Thyroid gland (tissue), 4 donors: ENCODE data around the gene P4HA2.

ENCODE experiments used
- POLR2A ChIP-seq, 2 donors: fragments of 450-650 bp; IDR thresholded peaks; one replicate each; pipeline ENCODE4 v1.6.1; 2017; ENCODE audit warnings: antibody characterized with exemption in 2 of 2, mild to moderate bottlenecking in 2 of 2, moderate library complexity in 1 of 2
- TF ChIP-seq, protein P1 (sequence below), 6 experiments: fragments of 200-600 bp in 3 of 6; fragments of 450-650 bp in 3 of 6; sonication (generic) in 3 of 6; IDR thresholded peaks; one replicate each; pipeline ENCODE4 v1.5.1; 2016 to 2019; ENCODE audit warnings: antibody characterized with exemption in 6 of 6, mild to moderate bottlenecking in 2 of 6, inconsistent platforms in 1 of 6, moderate library complexity in 1 of 6

DNA sequence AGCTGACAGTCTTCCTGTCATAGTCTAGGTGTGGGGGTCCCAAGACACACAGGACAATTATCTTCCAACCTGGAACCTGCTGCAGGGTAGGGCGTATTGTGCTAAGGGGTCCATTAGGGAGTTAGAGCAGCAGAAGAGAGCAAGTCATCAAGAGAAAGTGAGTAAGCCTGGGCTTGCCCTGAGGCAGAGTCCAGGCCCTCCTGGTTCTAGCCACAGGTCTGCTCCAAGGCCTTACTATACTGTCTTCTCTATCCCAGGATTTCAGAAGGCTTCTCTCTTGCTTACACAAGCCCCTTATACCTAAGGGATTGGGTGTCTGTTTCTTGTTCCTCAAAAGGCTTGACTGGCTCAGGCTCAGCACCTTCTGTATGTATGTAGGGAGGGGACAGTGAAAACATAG is 7.7 kb downstream of the P4HA2 start:
- TF ChIP-seq, protein P1, sequence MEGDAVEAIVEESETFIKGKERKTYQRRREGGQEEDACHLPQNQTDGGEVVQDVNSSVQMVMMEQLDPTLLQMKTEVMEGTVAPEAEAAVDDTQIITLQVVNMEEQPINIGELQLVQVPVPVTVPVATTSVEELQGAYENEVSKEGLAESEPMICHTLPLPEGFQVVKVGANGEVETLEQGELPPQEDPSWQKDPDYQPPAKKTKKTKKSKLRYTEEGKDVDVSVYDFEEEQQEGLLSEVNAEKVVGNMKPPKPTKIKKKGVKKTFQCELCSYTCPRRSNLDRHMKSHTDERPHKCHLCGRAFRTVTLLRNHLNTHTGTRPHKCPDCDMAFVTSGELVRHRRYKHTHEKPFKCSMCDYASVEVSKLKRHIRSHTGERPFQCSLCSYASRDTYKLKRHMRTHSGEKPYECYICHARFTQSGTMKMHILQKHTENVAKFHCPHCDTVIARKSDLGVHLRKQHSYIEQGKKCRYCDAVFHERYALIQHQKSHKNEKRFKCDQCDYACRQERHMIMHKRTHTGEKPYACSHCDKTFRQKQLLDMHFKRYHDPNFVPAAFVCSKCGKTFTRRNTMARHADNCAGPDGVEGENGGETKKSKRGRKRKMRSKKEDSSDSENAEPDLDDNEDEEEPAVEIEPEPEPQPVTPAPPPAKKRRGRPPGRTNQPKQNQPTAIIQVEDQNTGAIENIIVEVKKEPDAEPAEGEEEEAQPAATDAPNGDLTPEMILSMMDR (IDR thresholded peaks at IDR 0.05) = no peak
- TF ChIP-seq POLR2A (IDR thresholded peaks at IDR 0.05) = no peak
